IMR-90 (cell line): Measurements from ENCODE around the gene HERC3. TPM values are rescaled to one million over a fixed set of nuclear protein-coding genes. Genes with fewer than 3 reads are reported as not detected.

Source experiments
- ATAC-seq: fragments of 200-7000 bp; cut with Tn5 transposase; 2 replicates; pipeline ENCODE4 v1.9.1; 2020; ENCODE audit warnings: low read depth, mild to moderate bottlenecking, moderate library complexity
- BruUV-seq: library from RNA; stranded (reverse); fragments of 400-500 nt; replicated peaks from 2 replicates; lab custom pipeline; 2021; lab: Mats Ljungman, UMichigan
- CTCF ChIA-PET: fragments of 300-600 bp; formaldehyde crosslinking; extraction: SDS; loops from one replicate; lab custom pipeline; 2021; ENCODE audit warnings: antibody characterized with exemption; lab: Yijun Ruan, JAX
- POLR2A ChIA-PET: fragments of 300-600 bp; sonication (Branson Sonifier 250); formaldehyde crosslinking; loops from one replicate; lab custom pipeline; 2022; ENCODE audit warnings: antibody characterized with exemption; ENCODE audit not compliant: unreplicated experiment; lab: Charles Lee
- DNase-seq: peaks from one replicate; pipeline ENCODE4 v3.0.0; 2013
- H2AFZ ChIP-seq: replicated peaks from 2 replicates; pipeline ENCODE3; 2013; ENCODE audit warnings: low read length, mild to moderate bottlenecking; ENCODE audit not compliant: poor library complexity
- H2AK5ac ChIP-seq: 2 replicates; pipeline ENCODE4 v1.6.1; 2013; ENCODE audit warnings: low read depth, low read length, inconsistent platforms
- H2AK9ac ChIP-seq: replicated peaks from 2 replicates; pipeline ENCODE3; 2013; ENCODE audit warnings: mild to moderate bottlenecking, low read depth, low read length, moderate library complexity; ENCODE audit not compliant: poor library complexity
- H2BK120ac ChIP-seq: 2 replicates; pipeline ENCODE4 v1.6.1; 2013; ENCODE audit warnings: low read depth, low read length, inconsistent platforms
- H2BK15ac ChIP-seq: 3 replicates; pipeline ENCODE4 v1.6.1; 2013; ENCODE audit warnings: low read depth, low read length, inconsistent platforms
- H2BK20ac ChIP-seq: 2 replicates; pipeline ENCODE4 v1.6.1; 2013; ENCODE audit warnings: low read depth, mild to moderate bottlenecking, inconsistent platforms, low read length, moderate library complexity
- H2BK5ac ChIP-seq: 2 replicates; pipeline ENCODE4 v1.6.1; 2013; ENCODE audit warnings: mild to moderate bottlenecking, low read depth, low read length, inconsistent platforms; ENCODE audit not compliant: poor library complexity, severe bottlenecking
- H3K14ac ChIP-seq: replicated peaks from 2 replicates; pipeline ENCODE4 v1.6.1; 2013; ENCODE audit warnings: low read depth, low read length, inconsistent platforms
- H3K18ac ChIP-seq: 2 replicates; pipeline ENCODE4 v1.6.1; 2013; ENCODE audit warnings: low read depth, low read length, control low read depth
- H3K23ac ChIP-seq: 2 replicates; pipeline ENCODE4 v1.6.1; 2013; ENCODE audit warnings: low read depth, low read length, inconsistent platforms
- H3K27ac ChIP-seq: 2 replicates; pipeline ENCODE4 v1.5.1; 2013; ENCODE audit warnings: mild to moderate bottlenecking, control low read depth, low read length; ENCODE audit not compliant: insufficient read depth
- H3K27me3 ChIP-seq: 2 replicates; pipeline ENCODE4 v1.6.1; 2013; ENCODE audit warnings: low read length; ENCODE audit not compliant: control insufficient read depth, insufficient read depth
- H3K36me3 ChIP-seq: 2 replicates; pipeline ENCODE4 v1.6.1; 2013; ENCODE audit warnings: low read length, mixed read lengths; ENCODE audit not compliant: control insufficient read depth, insufficient read depth
- H3K4ac ChIP-seq: 2 replicates; pipeline ENCODE4 v1.6.1; 2013; ENCODE audit warnings: low read depth, low read length, inconsistent platforms
- H3K4me1 ChIP-seq: 2 replicates; pipeline ENCODE4 v1.6.1; 2013; ENCODE audit warnings: low read length, mixed read lengths; ENCODE audit not compliant: control insufficient read depth, insufficient read depth
- H3K4me2 ChIP-seq: 2 replicates; pipeline ENCODE4 v1.6.1; 2013; ENCODE audit warnings: low read depth, mild to moderate bottlenecking, control low read depth, low read length, moderate library complexity
- H3K4me3 ChIP-seq: 2 replicates; pipeline ENCODE4 v1.5.1; 2013; ENCODE audit warnings: low read depth, mild to moderate bottlenecking, control low read depth, low read length, moderate library complexity; ENCODE audit not compliant: insufficient read depth
- H3K56ac ChIP-seq: 2 replicates; pipeline ENCODE4 v1.6.1; 2013; ENCODE audit warnings: low read length, inconsistent platforms; ENCODE audit not compliant: insufficient read depth; ENCODE audit errors: extremely low read depth
- H3K79me1 ChIP-seq, 2 experiments: 2 replicates each; pipeline ENCODE4 v1.6.1; 2013; ENCODE audit warnings: low read length in 2 of 2, inconsistent platforms in 1 of 2, low read depth in 1 of 2
- H3K9ac ChIP-seq: 2 replicates; pipeline ENCODE4 v1.6.1; 2013; ENCODE audit warnings: low read depth, low read length, control low read depth
- H3K9me1 ChIP-seq: 2 replicates; pipeline ENCODE4 v1.6.1; 2013; ENCODE audit warnings: low read length, inconsistent platforms; ENCODE audit not compliant: insufficient read depth
- H3K9me3 ChIP-seq: 2 replicates; pipeline ENCODE4 v1.6.1; 2013; ENCODE audit warnings: low read length; ENCODE audit not compliant: control insufficient read depth, insufficient read depth
- H4K20me1 ChIP-seq: 2 replicates; pipeline ENCODE4 v1.6.1; 2013; ENCODE audit warnings: low read length, inconsistent platforms; ENCODE audit not compliant: insufficient read depth
- H4K5ac ChIP-seq: 2 replicates; pipeline ENCODE4 v1.6.1; 2013; ENCODE audit warnings: mild to moderate bottlenecking, low read depth, low read length, control low read depth
- H4K8ac ChIP-seq, 2 experiments: 2 replicates each; pipeline ENCODE4 v1.6.1; 2013; ENCODE audit warnings: low read depth in 2 of 2, low read length in 2 of 2, control low read depth in 1 of 2, inconsistent platforms in 1 of 2
- H4K91ac ChIP-seq: 2 replicates; pipeline ENCODE4 v1.6.1; 2013; ENCODE audit warnings: low read depth, low read length, inconsistent platforms; ENCODE audit not compliant: insufficient read depth
- BHLHE40 ChIP-seq: fragments of 150-350 bp; IDR thresholded peaks from 2 replicates; pipeline ENCODE4 v1.6.1; 2016; ENCODE audit warnings: mild to moderate bottlenecking, low read depth, low read length
- CEBPB ChIP-seq: IDR thresholded peaks from 2 replicates; pipeline ENCODE4 v1.6.1; 2012; ENCODE audit warnings: low read depth, low read length, improper control_type of control experiment
- FOS ChIP-seq: fragments of 150-350 bp; IDR thresholded peaks from 2 replicates; pipeline ENCODE4 v1.6.1; 2016; ENCODE audit warnings: low read depth, low read length
- dilution Hi-C: fragments of 300-500 bp; cut with HindIII; formaldehyde crosslinking; loops from one replicate; pipeline ENCODE4 v1.14.3; 2018; ENCODE audit warnings: low sequenced_read_pairs; ENCODE audit not compliant: unreplicated experiment
- in situ Hi-C: fragments of 300-500 bp; cut with MboI; formaldehyde crosslinking; loops from 3 replicates; pipeline ENCODE4 v1.14.3; 2019; ENCODE audit warnings: low sequenced_read_pairs, inconsistent platforms, mixed read lengths
- intact Hi-C: fragments of 100-400 bp; cut with micrococcal nuclease; formaldehyde crosslinking; loops from 2 replicates; pipeline ENCODE4 v1.10.0; 2022
- polyA plus RNA-seq, 3 experiments: library from polyadenylated mRNA; depleted of rRNA; stranded (reverse); fragments of >200 nt; gene quantifications; 2 replicates each; pipeline ENCODE4 v1.2.3, GENCODE V29; 2012; ENCODE audit warnings: low replicate concordance in 1 of 3
- total RNA-seq: library from RNA; depleted of rRNA; stranded (reverse); fragments of >200 nt; gene quantifications from 2 replicates; pipeline ENCODE4 v1.2.3, GENCODE V29; 2012

Gene HERC3
- total and polyA plus RNA-seq, 2 of the 4 experiments (the other 2 are of a cell fraction), result 8.9 to 9.5 TPM

DNA sequence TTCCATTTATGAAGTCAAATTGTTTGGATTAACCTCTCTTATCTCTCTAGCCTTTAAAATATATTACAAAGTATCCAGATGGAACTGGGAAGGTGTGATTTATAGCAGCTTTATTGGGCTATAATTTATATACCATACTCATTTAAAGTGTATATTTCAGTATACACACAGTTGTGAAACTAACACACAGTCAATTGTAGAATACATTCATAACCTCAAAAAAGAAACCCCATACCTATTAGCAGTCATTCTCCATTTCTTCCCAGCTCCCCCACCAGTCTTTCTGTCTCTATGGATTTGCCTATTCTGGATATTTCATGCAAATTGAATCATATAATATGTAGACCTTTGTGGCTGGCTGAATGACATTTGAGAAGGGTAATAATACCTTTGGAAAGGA lies 112.9 kb downstream of the HERC3 start:
- in situ Hi-C loops (loop anchor here (5.0 kb wide), 1 partner anchor 317 kb away; no protein-coding TSS in a partner anchor), dilution Hi-C loops (no loop called here), intact Hi-C loops (loop anchor here (5.0 kb wide), 1 partner anchor 87 kb away; no protein-coding TSS in a partner anchor)
- no peak overlapping the region for H3K14ac ChIP-seq
- H3K9me1 ChIP-seq, result no peaks in the 10 kb centered on the region
- no peak overlapping the region for H2AFZ ChIP-seq
- H4K91ac ChIP-seq, result no peak overlapping the region
- ChIA-PET POLR2A (no interaction called here), CTCF (interaction anchor here (0.9 to 2.6 kb wide), 6 partner anchors 86 to 318 kb away, joined by 3 to 10 read pairs (median 4); no protein-coding TSS in a partner anchor)
- no peak overlapping the region for H3K23ac ChIP-seq
- no peak overlapping the region for H3K4me3 ChIP-seq
- no peak overlapping the region for H4K8ac ChIP-seq
- no peak overlapping the region for H3K4me2 ChIP-seq
- H4K20me1 ChIP-seq, result no peaks in the 10 kb centered on the region
- BruUV-seq, result no TSS peak
- no peak overlapping the region for H2BK20ac ChIP-seq
- no peak overlapping the region for H3K4ac ChIP-seq
- no peak overlapping the region for H3K56ac ChIP-seq
- no peak overlapping the region for H2BK120ac ChIP-seq
- TF ChIP-seq FOS, result no peak
- TF ChIP-seq BHLHE40, result no peak
- no peak for TF ChIP-seq CEBPB
- no peak for DNase-seq
- H2BK15ac ChIP-seq, result no peak overlapping the region
- H3K18ac ChIP-seq, result no peak overlapping the region
- no peaks in the 10 kb centered on the region for H3K27me3 ChIP-seq
- no peaks in the 10 kb centered on the region for H3K9me3 ChIP-seq
- H4K5ac ChIP-seq, result no peak overlapping the region
- ATAC-seq, result no peak
- no peaks in the 10 kb centered on the region for H3K79me1 ChIP-seq
- no peak overlapping the region for H3K9ac ChIP-seq
- no peaks in the 10 kb centered on the region; the same call in 1 of the 2 replicates for H3K36me3 ChIP-seq
- no peak overlapping the region for H2AK9ac ChIP-seq
- H2AK5ac ChIP-seq, result no peak overlapping the region
- H3K4me1 ChIP-seq, result peaks cover 10% of the 10 kb centered on the region
- H3K27ac ChIP-seq, result no peak overlapping the region
- H2BK5ac ChIP-seq, result no peak overlapping the region
